Keratinocyte (primary cell): Measurements from ENCODE around the gene MAP7D1. TPM values are rescaled to one million over a fixed set of nuclear protein-coding genes. Genes with fewer than 3 reads are reported as not detected.
A peak's percentile ranks its signal among the peaks of the same experiment; 100 is the strongest.

Source experiments
- DNase-seq: peaks from one replicate; pipeline ENCODE4 v3.0.0-alpha.2; 2011; ENCODE audit warnings: low read depth, missing footprints, low spot score
- FAIRE-seq: peaks from 2 replicates; lab custom pipeline; 2011; peaks lifted over from hg19 to GRCh38; lab: Jason Lieb, UNC
- H2AFZ ChIP-seq: 2 replicates; pipeline ENCODE4 v1.6.0; 2012; ENCODE audit warnings: low read length, control low read depth, inconsistent platforms; ENCODE audit not compliant: control insufficient read depth
- H3K27ac ChIP-seq: 2 replicates; pipeline ENCODE4 v1.5.1; 2011; ENCODE audit warnings: low read length; ENCODE audit not compliant: control insufficient read depth, insufficient read depth
- H3K27me3 ChIP-seq: 3 replicates; pipeline ENCODE4 v1.6.0; 2011; ENCODE audit warnings: low read length; ENCODE audit not compliant: control insufficient read depth, insufficient read depth; ENCODE audit errors: extremely low read depth
- H3K36me3 ChIP-seq, 2 experiments: 2 replicates in 1 of 2; 3 replicates in 1 of 2; pipeline ENCODE4 v1.5.1; 2011; ENCODE audit warnings: low read length in 2 of 2, mild to moderate bottlenecking in 1 of 2; ENCODE audit not compliant: control insufficient read depth in 2 of 2, insufficient read depth in 2 of 2; ENCODE audit errors: extremely low read depth in 1 of 2
- H3K4me1 ChIP-seq: 3 replicates; pipeline ENCODE4 v1.5.1; 2011; ENCODE audit warnings: low read length; ENCODE audit not compliant: control insufficient read depth, insufficient read depth; ENCODE audit errors: extremely low read depth
- H3K4me2 ChIP-seq: 3 replicates; pipeline ENCODE4 v1.6.0; 2011; ENCODE audit warnings: low read depth, low read length; ENCODE audit not compliant: control insufficient read depth, insufficient read depth; ENCODE audit errors: extremely low read depth
- H3K4me3 ChIP-seq, 3 experiments: fragments of 200-600 bp in 1 of 3; sonication (generic) in 1 of 3; 2 replicates in 2 of 3; 3 replicates in 1 of 3; pipeline ENCODE4 v1.5.1; 2011 to 2016; ENCODE audit warnings: low read length in 3 of 3, mild to moderate bottlenecking in 3 of 3, control low read depth in 2 of 3, inconsistent platforms in 1 of 3, low read depth in 1 of 3, mixed read lengths in 1 of 3, mixed run types in 1 of 3, moderate library complexity in 1 of 3; ENCODE audit not compliant: control insufficient read depth in 2 of 3, insufficient read depth in 2 of 3; ENCODE audit errors: extremely low read depth in 1 of 3
- H3K79me2 ChIP-seq: 2 replicates; pipeline ENCODE4 v1.6.0; 2012; ENCODE audit warnings: low read length; ENCODE audit not compliant: control insufficient read depth, insufficient read depth
- H3K9ac ChIP-seq: 3 replicates; pipeline ENCODE4 v1.6.0; 2011; ENCODE audit warnings: low read length; ENCODE audit not compliant: control insufficient read depth, insufficient read depth; ENCODE audit errors: extremely low read depth
- H3K9me1 ChIP-seq: 3 replicates; pipeline ENCODE4 v1.6.0; 2011; ENCODE audit warnings: low read length; ENCODE audit not compliant: control insufficient read depth, insufficient read depth; ENCODE audit errors: extremely low read depth
- H3K9me3 ChIP-seq: 2 replicates; pipeline ENCODE4 v1.5.1; 2012; ENCODE audit warnings: low read depth, low read length; ENCODE audit not compliant: control insufficient read depth
- H4K20me1 ChIP-seq: 3 replicates; pipeline ENCODE4 v1.6.0; 2011; ENCODE audit warnings: low read length; ENCODE audit not compliant: control insufficient read depth, insufficient read depth; ENCODE audit errors: extremely low read depth
- CTCF ChIP-seq, 3 experiments: IDR thresholded peaks in 1 of 3; conservative IDR thresholded peaks in 1 of 3; optimal IDR thresholded peaks in 1 of 3; 2 replicates in 2 of 3; 3 replicates in 1 of 3; pipeline versions ENCODE3 to v1.5.1; 2011; ENCODE audit warnings: low read length in 3 of 3, mild to moderate bottlenecking in 3 of 3, moderate library complexity in 2 of 3, control low read depth in 1 of 3, inconsistent platforms in 1 of 3; ENCODE audit not compliant: insufficient read depth in 2 of 3; ENCODE audit errors: extremely low read depth in 1 of 3
- EZH2 ChIP-seq: IDR thresholded peaks from one replicate; pipeline ENCODE4 v1.6.1; 2012; ENCODE audit warnings: inconsistent platforms, mild to moderate bottlenecking, low read length, moderate library complexity
- dilution Hi-C: fragments of 300-500 bp; cut with MboI; formaldehyde crosslinking; loops from one replicate; pipeline ENCODE4 v1.7.0; 2020; ENCODE audit warnings: low sequenced_read_pairs; ENCODE audit not compliant: extremely low pct_ligation_motif_present
- polyA plus RNA-seq, 5 experiments: library from polyadenylated mRNA; depleted of rRNA in 3 of 5; stranded (reverse) in 3 of 5; stranded (forward) in 1 of 5; unstranded in 1 of 5; fragments of >200 nt; gene quantifications; 1 replicate in 1 of 5; 2 replicates in 3 of 5; 3 replicates in 1 of 5; pipeline versions ENCODE4 v1.2.1 to v1.2.3, GENCODE V29; 2011 to 2012; ENCODE audit warnings: missing spikeins in 2 of 5, low read depth in 1 of 5, low replicate concordance in 1 of 5

The MAP7D1 gene
- polyA plus RNA-seq, 1 donor (not counting 4 experiments of a cell fraction or from before 2014, with no cell fraction given), result 75.0 TPM

- Histone ChIP-seq H4K20me1 (peaks cover 2% of the 10 kb centered on the region), H3K9me3 (no peaks in the 10 kb centered on the region), H3K4me1 (peaks cover 78% of the 10 kb centered on the region), H3K79me2 (peaks cover 80% of the 10 kb centered on the region), H3K27ac (no peak overlapping the region), H3K9me1 (no peaks in the 10 kb centered on the region), H3K4me2 (no peak overlapping the region), H3K27me3 (no peaks in the 10 kb centered on the region), H3K36me3 (peaks cover 29 to 38% of the 10 kb centered on the region in 2 experiments), H3K4me3 (no peak overlapping the region), H2AFZ (no peak overlapping the region), H3K9ac (no peak overlapping the region)
- FAIRE-seq (no peak), DNase-seq (no peak)
- TF ChIP-seq EZH2 (no peak), CTCF (optimal IDR thresholded peaks at IDR 0.05 in 1 of 3, IDR thresholded peaks at IDR 0.05 in 1 of 3, conservative IDR thresholded peaks at IDR 0.05 in 1 of 3; ENCODE audit: extremely low read depth in 1 of 3, insufficient read depth in 2 of 3, low read length in 3 of 3) (no peak)
- dilution Hi-C loops, result no loop called here
These were observed 12.6 kb downstream of the MAP7D1 start for GRCh38 chr1:36168514-36168913.

GRCh38 chr1:36170643-36171412 lies 14.9 kb downstream of the MAP7D1 start:
- peak overlapping the region in 1 of 3 experiments; percentile 25 for H3K4me3 ChIP-seq
- peak overlapping the region; percentile 65 for H3K4me2 ChIP-seq
- no peak overlapping the region for H2AFZ ChIP-seq
- H3K9ac ChIP-seq, result peak overlapping the region; percentile 69
- FAIRE-seq (no peak), DNase-seq (no peak)
- H3K9me3 ChIP-seq, result no peaks in the 10 kb centered on the region
- H3K36me3 ChIP-seq, result peaks cover 47% of the 10 kb centered on the region in 2 experiments
- H3K27ac ChIP-seq, result peak overlapping the region; percentile 86
- no peaks in the 10 kb centered on the region for H3K9me1 ChIP-seq
- dilution Hi-C loops, result no loop called here
- peaks cover 8% of the 10 kb centered on the region for H4K20me1 ChIP-seq
- peaks cover 79% of the 10 kb centered on the region for H3K79me2 ChIP-seq
- peaks cover 69% of the 10 kb centered on the region for H3K4me1 ChIP-seq
- TF ChIP-seq EZH2, result no peak
- no peak for TF ChIP-seq CTCF (optimal IDR thresholded peaks at IDR 0.05 in 1 of 3, IDR thresholded peaks at IDR 0.05 in 1 of 3, conservative IDR thresholded peaks at IDR 0.05 in 1 of 3; ENCODE audit: extremely low read depth in 1 of 3, insufficient read depth in 2 of 3, low read length in 3 of 3)
- no peaks in the 10 kb centered on the region for H3K27me3 ChIP-seq
